Breast epithelium (tissue), 3 donors: ENCODE measurements around the gene TRAPPC3.

Source experiments
- CTCF ChIP-seq, 3 donors: fragments of 450-650 bp; IDR thresholded peaks; one replicate each; pipeline ENCODE4 v1.5.1; 2016 to 2017; ENCODE audit warnings: antibody characterized with exemption in 3 of 3, mild to moderate bottlenecking in 3 of 3, moderate library complexity in 3 of 3
- POLR2A ChIP-seq: fragments of 450-650 bp; IDR thresholded peaks from one replicate; pipeline ENCODE4 v1.6.1; 2016; ENCODE audit warnings: antibody characterized with exemption, mild to moderate bottlenecking, moderate library complexity
- POLR2AphosphoS5 ChIP-seq, 3 donors: sonication (generic); formaldehyde crosslinking; IDR thresholded peaks; one replicate each; pipeline ENCODE4 v1.6.1; 2017; ENCODE audit warnings: antibody characterized with exemption in 3 of 3

- TF ChIP-seq CTCF (IDR thresholded peaks at IDR 0.05) (no peak), POLR2A (no peak), POLR2AphosphoS5 (IDR thresholded peaks at IDR 0.05) (no peak)
Observed at GRCh38 chr1:36151845-36152203, 2.5 kb upstream of the TRAPPC3 start.
